ENCODE measurements around the gene GDPD4. TPM values are rescaled to one million over a fixed set of nuclear protein-coding genes. Genes with fewer than 3 reads are reported as not detected.

The GDPD4 gene
- total RNA-seq, 1 donor from 2014 or later = not detected

DNA sequence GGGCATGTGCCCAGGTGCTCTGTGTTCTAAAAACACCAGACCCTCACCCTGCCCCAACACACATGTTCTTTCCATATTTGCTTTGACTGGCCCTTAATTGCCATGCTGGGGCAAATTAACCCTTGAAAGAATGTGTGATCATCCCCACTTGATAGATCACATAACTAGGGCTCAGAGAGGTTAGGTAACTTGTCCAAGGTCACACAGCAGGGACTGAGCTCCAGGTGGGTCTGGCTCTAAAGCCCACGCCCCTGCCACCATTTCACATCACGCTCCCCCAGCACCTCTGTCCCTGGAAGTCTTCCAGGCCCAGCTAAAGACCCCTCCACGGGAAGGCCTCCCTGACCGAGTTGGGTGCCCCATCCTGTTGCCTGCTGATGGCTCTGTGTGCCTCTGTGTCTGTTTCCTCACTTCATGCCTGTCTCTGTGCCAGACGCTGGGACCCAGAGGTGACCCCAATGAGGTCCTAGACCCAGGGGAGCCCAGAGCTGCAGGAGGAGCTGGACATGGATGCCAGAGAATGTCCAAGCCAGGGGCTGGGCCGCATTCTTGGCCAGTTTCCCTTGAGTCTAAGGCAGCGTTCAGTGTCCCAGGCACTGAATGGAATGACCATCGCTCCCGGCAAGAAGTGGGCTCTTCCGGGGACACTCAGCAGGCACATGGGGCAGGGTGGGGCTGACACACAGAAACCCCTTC lies 93.7 kb downstream of the GDPD4 start:
- no peak for DNase-seq (ENCODE audit: low spot score in 2 of 2, unreplicated experiment in 2 of 2)
- H3K4me1 Mint-ChIP-seq = peaks cover 5% of the 10 kb centered on the region
- TF ChIP-seq CTCF (IDR thresholded peaks at IDR 0.05; ENCODE audit: unreplicated experiment) = no peak
- no peaks in the 10 kb centered on the region for H3K36me3 Mint-ChIP-seq
- no peaks in the 10 kb centered on the region for H3K9me3 Mint-ChIP-seq
- H3K4me3 Mint-ChIP-seq = no peak overlapping the region
- H3K27me3 Mint-ChIP-seq (ENCODE audit: low read depth) = no peaks in the 10 kb centered on the region
- no peak overlapping the region for H3K27ac Mint-ChIP-seq

DNA sequence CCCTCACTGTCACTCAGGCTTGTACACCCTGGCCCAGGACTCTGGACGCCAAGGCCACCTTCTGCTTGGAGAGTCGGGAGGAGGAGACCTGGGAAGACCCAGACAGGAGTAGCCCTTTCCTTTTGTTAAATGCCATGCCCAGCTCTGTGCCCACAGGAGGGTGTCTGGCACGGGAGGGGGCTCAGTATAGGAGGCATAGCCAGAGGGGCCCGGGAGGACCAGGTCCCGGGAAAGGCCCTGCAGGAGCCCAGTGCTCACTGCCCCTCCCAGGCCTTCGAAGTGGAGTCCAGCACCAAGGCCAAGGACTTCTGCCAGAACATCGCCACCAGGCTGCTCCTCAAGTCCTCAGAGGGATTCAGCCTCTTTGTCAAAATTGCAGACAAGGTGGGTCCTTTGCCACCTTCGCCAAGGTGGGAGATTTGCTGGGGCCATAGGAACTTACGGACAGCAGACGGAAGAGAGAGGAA lies 94.4 kb downstream of the GDPD4 start:
- H3K27me3 Mint-ChIP-seq (ENCODE audit: low read depth) = no peaks in the 10 kb centered on the region
- no peaks in the 10 kb centered on the region for H3K36me3 Mint-ChIP-seq
- DNase-seq (ENCODE audit: low spot score in 2 of 2, unreplicated experiment in 2 of 2) = no peak

DNA sequence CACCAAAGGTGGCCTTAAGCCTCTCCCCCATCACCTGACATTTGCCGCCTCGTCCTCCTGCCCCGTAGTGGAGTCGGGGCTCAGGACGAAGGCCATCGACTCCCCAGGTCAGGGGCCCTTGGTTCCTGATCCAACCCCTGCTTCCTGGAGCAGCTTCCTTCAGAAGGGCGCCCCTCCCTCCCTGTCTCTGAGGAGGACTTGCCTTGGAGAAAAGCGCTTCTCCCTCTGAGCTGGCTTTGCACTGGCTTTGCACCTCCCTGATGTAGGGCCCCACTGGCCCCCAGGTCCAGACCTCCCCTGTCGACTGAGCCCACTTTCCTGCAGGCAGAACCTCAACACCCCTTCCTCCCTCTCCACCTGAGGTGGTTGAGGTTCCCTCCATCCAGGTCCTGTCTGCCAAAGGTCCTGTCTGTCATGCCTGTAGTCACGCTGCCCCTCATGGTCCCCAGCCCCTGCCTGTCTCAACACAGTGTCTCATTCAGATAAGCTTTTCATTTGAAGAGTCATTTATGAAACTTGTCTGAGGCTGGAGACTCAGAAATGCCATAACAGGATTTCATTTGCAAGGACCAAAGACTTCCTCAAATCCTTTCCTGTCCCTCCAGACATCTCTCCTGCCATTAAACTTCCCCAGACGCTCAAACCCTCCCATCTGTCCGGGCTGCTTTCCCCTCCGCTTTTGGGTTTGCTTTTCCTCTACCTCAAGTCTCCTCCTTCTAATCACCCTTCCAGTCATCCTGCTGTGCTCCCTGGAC lies 95.0 kb downstream of the GDPD4 start:
- peaks cover 5% of the 10 kb centered on the region for H3K4me1 Mint-ChIP-seq
- H3K27me3 Mint-ChIP-seq (ENCODE audit: low read depth) = no peaks in the 10 kb centered on the region
- H3K4me3 Mint-ChIP-seq = no peak overlapping the region
- no peak overlapping the region for H3K27ac Mint-ChIP-seq
- no peaks in the 10 kb centered on the region for H3K36me3 Mint-ChIP-seq
- H3K9me3 Mint-ChIP-seq = no peaks in the 10 kb centered on the region
- DNase-seq (ENCODE audit: low spot score in 2 of 2, unreplicated experiment in 2 of 2) = no peak
- no peak for TF ChIP-seq CTCF (IDR thresholded peaks at IDR 0.05; ENCODE audit: unreplicated experiment)

More for the DNA sequence above, 94.4 kb downstream of the GDPD4 start:
- Mint-ChIP-seq H3K4me1 (peaks cover 5% of the 10 kb centered on the region), H3K9me3 (no peaks in the 10 kb centered on the region), H3K27ac (no peak overlapping the region), H3K4me3 (no peak overlapping the region)
- no peak for TF ChIP-seq CTCF (IDR thresholded peaks at IDR 0.05; ENCODE audit: unreplicated experiment)

GRCh38 chr11:77205467-77206263 lies 95.8 kb downstream of the GDPD4 start:
- H3K27me3 Mint-ChIP-seq (ENCODE audit: low read depth) = no peaks in the 10 kb centered on the region
- no peak overlapping the region for H3K4me3 Mint-ChIP-seq
- H3K4me1 Mint-ChIP-seq = peaks cover 5% of the 10 kb centered on the region
- TF ChIP-seq CTCF (IDR thresholded peaks at IDR 0.05; ENCODE audit: unreplicated experiment) = no peak
- no peak overlapping the region for H3K27ac Mint-ChIP-seq
- H3K9me3 Mint-ChIP-seq = no peaks in the 10 kb centered on the region
- DNase-seq (ENCODE audit: low spot score in 2 of 2, unreplicated experiment in 2 of 2) = no peak
- H3K36me3 Mint-ChIP-seq = no peaks in the 10 kb centered on the region

DNA sequence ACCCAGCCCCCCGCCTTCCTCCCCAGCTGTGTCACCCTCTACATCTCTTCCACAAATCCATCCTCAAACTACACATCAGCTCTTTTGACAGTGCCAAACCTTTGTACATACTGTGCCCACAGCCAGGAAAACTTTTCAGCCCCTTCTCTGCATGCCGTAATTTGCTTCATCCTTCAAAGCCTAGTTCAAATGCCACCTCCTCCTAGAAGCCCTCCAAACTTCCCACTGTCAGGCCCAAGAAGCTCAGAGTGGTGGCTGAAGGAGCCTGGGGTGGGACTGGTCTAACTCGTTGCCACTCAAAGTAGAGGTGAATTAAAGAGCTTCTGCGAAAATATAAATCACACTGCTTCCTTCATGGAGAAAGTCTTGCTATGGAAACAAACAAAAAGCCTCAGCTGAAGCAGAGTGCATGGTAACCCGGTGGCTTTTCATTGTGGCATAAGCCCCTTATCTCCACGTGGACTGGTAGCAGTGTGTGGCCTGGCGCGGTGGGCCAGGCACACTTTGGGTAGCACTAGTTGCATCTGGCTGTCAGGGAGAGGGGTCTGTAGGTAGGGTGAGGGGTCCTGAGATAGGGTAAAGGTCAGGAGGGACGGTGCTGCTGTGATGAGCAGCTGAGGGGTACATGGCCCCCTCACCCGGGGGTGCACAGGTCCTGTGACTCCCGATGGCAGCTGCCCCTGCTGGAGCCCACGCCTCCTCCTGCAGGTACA lies 96.6 kb downstream of the GDPD4 start:
- DNase-seq (ENCODE audit: low spot score in 2 of 2, unreplicated experiment in 2 of 2) = no peak
- no peak overlapping the region for H3K4me3 Mint-ChIP-seq
- H3K9me3 Mint-ChIP-seq = no peaks in the 10 kb centered on the region
- H3K36me3 Mint-ChIP-seq = no peaks in the 10 kb centered on the region
- H3K4me1 Mint-ChIP-seq = peaks cover 5% of the 10 kb centered on the region
- no peak for TF ChIP-seq CTCF (IDR thresholded peaks at IDR 0.05; ENCODE audit: unreplicated experiment)
- H3K27ac Mint-ChIP-seq = no peak overlapping the region
- H3K27me3 Mint-ChIP-seq (ENCODE audit: low read depth) = no peaks in the 10 kb centered on the region
